PC-9 (cell line): ENCODE results near the gene NOM1. TPM values are rescaled to one million over a fixed set of nuclear protein-coding genes. Genes with fewer than 3 reads are reported as not detected.

ENCODE experiments used
- BruUV-seq: library from RNA; stranded (reverse); fragments of 400-500 nt; replicated peaks from 2 replicates; lab custom pipeline; 2021; lab: Mats Ljungman, UMichigan
- CTCF ChIA-PET: fragments of 300-600 bp; sonication (Branson Sonifier 250); formaldehyde crosslinking; loops from one replicate; lab custom pipeline; 2022; ENCODE audit warnings: antibody characterized with exemption; lab: Charles Lee
- POLR2A ChIA-PET: fragments of 300-600 bp; sonication (Branson Sonifier 250); formaldehyde crosslinking; loops from one replicate; lab custom pipeline; 2022; ENCODE audit warnings: antibody characterized with exemption; ENCODE audit not compliant: unreplicated experiment; lab: Charles Lee
- DNase-seq, 2 experiments: peaks; one replicate each; pipeline versions ENCODE4 v3.0.0 to v3.0.0-alpha.2; 2015 to 2022; ENCODE audit warnings: mixed read lengths in 1 of 2
- H2AFZ ChIP-seq: fragments of 200-600 bp; sonication (generic); 2 replicates; pipeline ENCODE4 v1.8.1; 2017; ENCODE audit warnings: antibody characterized with exemption
- H3F3A ChIP-seq: fragments of 200-600 bp; sonication (generic); 2 replicates; pipeline ENCODE4 v1.8.1; 2017; ENCODE audit warnings: antibody characterized with exemption, mild to moderate bottlenecking, low read depth; ENCODE audit not compliant: insufficient read depth
- H3K27ac ChIP-seq: fragments of 200-600 bp; sonication (generic); 2 replicates; pipeline ENCODE4 v1.6.1; 2016; ENCODE audit warnings: mixed run types
- H3K27me3 ChIP-seq: fragments of 200-600 bp; sonication (generic); 2 replicates; pipeline ENCODE4 v1.6.1; 2016; ENCODE audit warnings: low read depth, mixed run types; ENCODE audit not compliant: insufficient read depth
- H3K36me3 ChIP-seq: fragments of 200-600 bp; sonication (generic); 2 replicates; pipeline ENCODE4 v1.6.1; 2016; ENCODE audit warnings: low read depth, mixed run types
- H3K4me1 ChIP-seq: fragments of 200-600 bp; sonication (generic); replicated peaks from 2 replicates; pipeline ENCODE4 v1.6.1; 2016; ENCODE audit warnings: mixed run types; ENCODE audit not compliant: insufficient read depth
- H3K4me2 ChIP-seq: fragments of 200-600 bp; sonication (generic); 2 replicates; pipeline ENCODE4 v1.6.1; 2017; ENCODE audit warnings: mixed run types
- H3K4me3 ChIP-seq: fragments of 200-600 bp; sonication (generic); 2 replicates; pipeline ENCODE4 v1.6.1; 2016; ENCODE audit warnings: mixed run types
- H3K79me2 ChIP-seq: fragments of 200-600 bp; sonication (generic); 2 replicates; pipeline ENCODE4 v1.6.1; 2017; ENCODE audit warnings: low read depth, mixed run types
- H3K9me2 ChIP-seq: fragments of 200-600 bp; sonication (generic); 2 replicates; pipeline ENCODE4 v1.8.1; 2017; ENCODE audit warnings: mild to moderate bottlenecking; ENCODE audit not compliant: insufficient read depth
- H3K9me3 ChIP-seq: fragments of 200-600 bp; sonication (generic); 2 replicates; pipeline ENCODE4 v1.8.1; 2016; ENCODE audit warnings: low read depth; ENCODE audit not compliant: insufficient read depth
- H4K20me1 ChIP-seq: fragments of 200-600 bp; sonication (generic); 2 replicates; pipeline ENCODE4 v1.8.1; 2017; ENCODE audit not compliant: insufficient read depth
- CTCF ChIP-seq: fragments of 200-600 bp; sonication (generic); conservative IDR thresholded peaks from 2 replicates; pipeline ENCODE4 v1.6.1; 2017; ENCODE audit warnings: mixed run types, antibody characterized with exemption, mild to moderate bottlenecking, moderate library complexity
- EZH2 ChIP-seq: fragments of 200-600 bp; sonication (generic); IDR thresholded peaks from 2 replicates; pipeline ENCODE4 v1.8.0; 2017; ENCODE audit warnings: antibody characterized with exemption, low read depth
- intact Hi-C: fragments of 100-400 bp; cut with micrococcal nuclease; formaldehyde crosslinking; loops from one replicate; pipeline ENCODE4 v1.10.0; 2022; ENCODE audit not compliant: unreplicated experiment
- total RNA-seq: library from RNA; stranded (reverse); gene quantifications from 2 replicates; pipeline ENCODE4 v1.2.3, GENCODE V29; 2021

The NOM1 gene
- total RNA-seq, 1 experiment from 2014 or later = 25.4 TPM

- H3K4me3 ChIP-seq = no peak overlapping the region
- TF ChIP-seq EZH2 = no peak
- no peak for TF ChIP-seq CTCF
- no peak for DNase-seq
- no peaks in the 10 kb centered on the region for H3F3A ChIP-seq
- no peaks in the 10 kb centered on the region for H3K9me2 ChIP-seq
- H2AFZ ChIP-seq = no peak overlapping the region
- ChIA-PET POLR2A (no interaction called here), CTCF (interaction anchor here (0.6 kb wide), 1 partner anchor 209 kb away, joined by 3 read pairs; no protein-coding TSS in a partner anchor)
- no peaks in the 10 kb centered on the region for H3K79me2 ChIP-seq
- no peaks in the 10 kb centered on the region for H3K9me3 ChIP-seq
- H3K27ac ChIP-seq = no peak overlapping the region
- BruUV-seq = no TSS peak
- no peak overlapping the region for H3K4me2 ChIP-seq
- no peaks in the 10 kb centered on the region for H3K36me3 ChIP-seq
- no peaks in the 10 kb centered on the region for H4K20me1 ChIP-seq
- H3K27me3 ChIP-seq = peaks cover 6% of the 10 kb centered on the region; the same call in 1 of the 2 replicates
- intact Hi-C loops = loop anchor here (10.0 kb wide), 1 partner anchor 121 kb away; the partner anchor contains the start of gene UBE3C
- peaks cover 12% of the 10 kb centered on the region for H3K4me1 ChIP-seq
Measured at GRCh38 chr7:157013602-157014549, 64.4 kb downstream of the NOM1 start.

- CTCF ChIA-PET = no interaction called here
Measured at GRCh38 chr7:157014635-157015555, 65.4 kb downstream of the NOM1 start.

More at GRCh38 chr7:157014635-157015555, 65.4 kb downstream of the NOM1 start:
- no peak for DNase-seq
- peaks cover 16% of the 10 kb centered on the region; the same call in 1 of the 2 replicates for H3K27me3 ChIP-seq
- POLR2A ChIA-PET = no interaction called here
- H3F3A ChIP-seq = no peaks in the 10 kb centered on the region
- H3K9me2 ChIP-seq = no peaks in the 10 kb centered on the region
- no peak overlapping the region for H2AFZ ChIP-seq
- no peaks in the 10 kb centered on the region for H3K79me2 ChIP-seq
- TF ChIP-seq CTCF (no peak), EZH2 (no peak)
- no TSS peak for BruUV-seq
- no peaks in the 10 kb centered on the region for H3K36me3 ChIP-seq
- no peaks in the 10 kb centered on the region for H3K9me3 ChIP-seq
- H3K4me3 ChIP-seq = no peak overlapping the region
- peaks cover 6% of the 10 kb centered on the region for H3K4me1 ChIP-seq
- H4K20me1 ChIP-seq = no peaks in the 10 kb centered on the region
- intact Hi-C loops = loop anchor here (10.0 kb wide), 1 partner anchor 120 kb away; the partner anchor contains the start of gene UBE3C
- no peak overlapping the region for H3K27ac ChIP-seq
- no peak overlapping the region for H3K4me2 ChIP-seq
